K562 treated with DMSO at 1 percent for 24 hours (cell line): Measurements from ENCODE around the gene LYZL1. TPM values are rescaled to one million over a fixed set of nuclear protein-coding genes. Genes with fewer than 3 reads are reported as not detected.

Source experiments
- total RNA-seq: library from RNA; unstranded; fragments of 300-600 nt; gene quantifications from 2 replicates; pipeline ENCODE4 v1.2.3, GENCODE V29; 2022; ENCODE audit warnings: low read depth; ENCODE audit not compliant: insufficient read depth

The LYZL1 gene
- total RNA-seq: not detected in 2 replicates

DNA sequence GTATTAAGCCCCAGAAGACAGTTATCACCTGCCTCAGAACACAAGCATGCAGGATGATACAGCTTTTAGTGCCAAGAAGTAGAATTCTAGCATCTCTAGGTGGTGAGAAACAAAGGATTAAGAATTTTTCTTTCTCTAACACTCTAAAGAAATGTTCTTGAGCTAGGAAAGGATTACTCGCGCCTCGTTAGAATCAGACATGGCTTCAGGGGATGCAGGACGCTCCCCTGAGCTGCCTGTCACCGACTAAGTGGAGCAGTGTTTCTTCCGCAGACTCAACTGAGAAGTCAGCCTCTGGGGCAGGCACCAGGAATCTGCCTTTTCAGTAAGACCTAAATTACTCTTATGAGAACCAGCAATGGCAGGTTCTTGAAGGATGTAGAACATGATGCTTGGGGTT is at the start of gene LYZL1:
TSS of gene LYZL1 (plus strand) at position 165 of the 400 bp plus-strand sequence. CDS start 2,798 bp downstream, outside the sequence.

